Right lobe of liver (tissue), 6 donors: Measurements from ENCODE around the gene STX11. TPM values are rescaled to one million over a fixed set of nuclear protein-coding genes. Genes with fewer than 3 reads are reported as not detected.
A peak's percentile ranks its signal among the peaks of the same experiment; 100 is the strongest.

Experiments used
- ATAC-seq, 4 donors: fragments of 200-7000 bp; cut with Tn5 transposase; one replicate each; pipeline ENCODE4 v1.9.1; 2020; ENCODE audit warnings: mild to moderate bottlenecking in 4 of 4, moderate library complexity in 4 of 4
- DNase-seq, 3 donors: peaks; one replicate each; pipeline ENCODE4 v3.0.0-alpha.2; 2020
- H3K27ac ChIP-seq, 3 donors: fragments of 200-600 bp; one replicate each; pipeline ENCODE4 v1.8.0; 2022
- H3K27me3 ChIP-seq, 2 donors: fragments of 200-600 bp; one replicate each; pipeline ENCODE4 v1.8.0; 2022
- H3K36me3 ChIP-seq, 4 donors: fragments of 200-600 bp; sonication (generic) in 1 of 4; one replicate each; pipeline versions ENCODE4 v1.5.1 to v1.8.0; 2017 to 2022; ENCODE audit warnings: control low read depth in 1 of 4
- H3K4me1 ChIP-seq, 4 donors: fragments of 200-600 bp; sonication (generic) in 1 of 4; one replicate each; pipeline versions ENCODE4 v1.5.1 to v1.8.0; 2017 to 2022; ENCODE audit warnings: control low read depth in 1 of 4
- H3K4me3 ChIP-seq, 3 donors: fragments of 200-600 bp; one replicate each; pipeline ENCODE4 v1.8.0; 2022
- H3K9me3 ChIP-seq, 4 donors: fragments of 200-600 bp; sonication (generic) in 1 of 4; one replicate each; pipeline versions ENCODE4 v1.5.1 to v1.8.0; 2017 to 2022; ENCODE audit warnings: control low read depth in 1 of 4
- POLR2A ChIP-seq: fragments of 450-650 bp; IDR thresholded peaks from one replicate; pipeline ENCODE4 v1.6.1; 2017; ENCODE audit warnings: antibody characterized with exemption, mild to moderate bottlenecking
- WGBS: methylation state at CpG from one replicate; pipeline ENCODE4 v1.1.6; 2018; ENCODE audit warnings: low coverage, low lambda C conversion rate; ENCODE audit not compliant: insufficient coverage; ENCODE audit errors: missing lambda C conversion rate; 5-methylcytosine and 5-hydroxymethylcytosine counted together
- intact Hi-C, 2 donors: fragments of 100-400 bp; cut with DNase I; formaldehyde crosslinking; loops; one replicate each; pipeline versions ENCODE4 v1.11.2 to v1.14.1; 2022
- total RNA-seq, 6 experiments: library from RNA; depleted of rRNA in 2 of 6; stranded (reverse); fragments of >200 nt in 2 of 6; fragmentation: NEBNext Ultra II Directional in 3 of 6; extraction: Animal tissue kit (Norgen Biotek cat#: 25700) in 3 of 6; gene quantifications; one replicate each; pipeline versions ENCODE4 v1.1.0 to v1.2.4, GENCODE V29; 2016 to 2023
- TF ChIP-seq, protein P1 (sequence below), 4 donors: fragments of 200-600 bp in 3 of 4; fragments of 450-650 bp in 1 of 4; IDR thresholded peaks; one replicate each; pipeline versions ENCODE4 v1.5.1 to v1.8.0; 2016 to 2022; ENCODE audit warnings: antibody characterized with exemption in 4 of 4, mild to moderate bottlenecking in 2 of 4
- donor health status: DM: no; HTN: yes; CAD: no.
- donor health status: DM: no; HTN: no; CAD: no.
- donor health status: DM: no; HTN: no; CAD: no.
- donor health status: DM: no; HTN: yes; CAD: no.
- donor health status: DM: no; HTN: yes; CAD: no.

The STX11 gene
- total RNA-seq, 6 experiments from 2014 or later = 0.86 to 7.4 (median 4.1) TPM

DNA sequence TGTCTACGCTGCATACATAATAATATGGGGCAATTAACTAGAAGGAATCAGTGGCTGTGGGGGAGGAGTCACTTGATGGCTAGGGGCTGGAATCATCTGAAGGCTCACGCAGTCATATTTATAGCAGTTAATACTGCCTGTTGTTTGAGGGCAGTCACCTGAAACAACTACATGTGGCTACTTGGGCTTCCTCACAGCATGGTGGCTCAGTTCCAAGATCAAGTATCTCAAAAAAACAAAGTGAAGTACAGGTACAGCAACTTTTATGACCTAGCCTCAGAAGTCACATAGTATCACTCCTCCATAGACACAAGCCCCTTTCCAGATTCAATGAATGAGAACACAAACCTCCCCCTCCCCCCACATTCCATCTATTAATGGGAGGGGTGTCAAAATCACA lies 63.7 kb downstream of the STX11 start:
- H3K27me3 ChIP-seq = no peaks in the 10 kb centered on the region
- no peak for DNase-seq
- TF ChIP-seq, protein P1, sequence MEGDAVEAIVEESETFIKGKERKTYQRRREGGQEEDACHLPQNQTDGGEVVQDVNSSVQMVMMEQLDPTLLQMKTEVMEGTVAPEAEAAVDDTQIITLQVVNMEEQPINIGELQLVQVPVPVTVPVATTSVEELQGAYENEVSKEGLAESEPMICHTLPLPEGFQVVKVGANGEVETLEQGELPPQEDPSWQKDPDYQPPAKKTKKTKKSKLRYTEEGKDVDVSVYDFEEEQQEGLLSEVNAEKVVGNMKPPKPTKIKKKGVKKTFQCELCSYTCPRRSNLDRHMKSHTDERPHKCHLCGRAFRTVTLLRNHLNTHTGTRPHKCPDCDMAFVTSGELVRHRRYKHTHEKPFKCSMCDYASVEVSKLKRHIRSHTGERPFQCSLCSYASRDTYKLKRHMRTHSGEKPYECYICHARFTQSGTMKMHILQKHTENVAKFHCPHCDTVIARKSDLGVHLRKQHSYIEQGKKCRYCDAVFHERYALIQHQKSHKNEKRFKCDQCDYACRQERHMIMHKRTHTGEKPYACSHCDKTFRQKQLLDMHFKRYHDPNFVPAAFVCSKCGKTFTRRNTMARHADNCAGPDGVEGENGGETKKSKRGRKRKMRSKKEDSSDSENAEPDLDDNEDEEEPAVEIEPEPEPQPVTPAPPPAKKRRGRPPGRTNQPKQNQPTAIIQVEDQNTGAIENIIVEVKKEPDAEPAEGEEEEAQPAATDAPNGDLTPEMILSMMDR (IDR thresholded peaks at IDR 0.05) = no peak
- no peak for TF ChIP-seq POLR2A
- intact Hi-C loops = no loop called here
- H3K9me3 ChIP-seq = no peaks in the 10 kb centered on the region
- H3K4me1 ChIP-seq = peaks cover 0 to 14% (median 2%) of the 10 kb centered on the region in 4 donors
- H3K4me3 ChIP-seq = no peak overlapping the region
- no peaks in the 10 kb centered on the region for H3K36me3 ChIP-seq
- no peak for ATAC-seq
- WGBS = 100% methylated on average over 1 of the region's 2 CpGs
- no peak overlapping the region for H3K27ac ChIP-seq

- DNase-seq (peak in 2 of 3 donors; percentile 24 to 58), ATAC-seq (no peak)
- Histone ChIP-seq H3K4me1 (peaks cover 0 to 14% (median 2%) of the 10 kb centered on the region in 4 donors), H3K4me3 (peak overlapping the region in 2 of 3 donors; percentile 61 to 76), H3K9me3 (no peaks in the 10 kb centered on the region), H3K36me3 (no peaks in the 10 kb centered on the region), H3K27me3 (no peaks in the 10 kb centered on the region), H3K27ac (peak overlapping the region; percentile 95 to 99 (median 99))
- intact Hi-C loops = loop anchor here in 1 of 2 donors (5.0 kb wide), 1 partner anchor 108 kb away; no protein-coding TSS in a partner anchor
- 89% methylated on average over 7 of the region's 16 CpGs for WGBS
- TF ChIP-seq, protein P1 (IDR thresholded peaks at IDR 0.05) = no peak
- TF ChIP-seq POLR2A = no peak
These were observed 64.5 kb downstream of the STX11 start for GRCh38 chr6:144214622-144215401.

DNA sequence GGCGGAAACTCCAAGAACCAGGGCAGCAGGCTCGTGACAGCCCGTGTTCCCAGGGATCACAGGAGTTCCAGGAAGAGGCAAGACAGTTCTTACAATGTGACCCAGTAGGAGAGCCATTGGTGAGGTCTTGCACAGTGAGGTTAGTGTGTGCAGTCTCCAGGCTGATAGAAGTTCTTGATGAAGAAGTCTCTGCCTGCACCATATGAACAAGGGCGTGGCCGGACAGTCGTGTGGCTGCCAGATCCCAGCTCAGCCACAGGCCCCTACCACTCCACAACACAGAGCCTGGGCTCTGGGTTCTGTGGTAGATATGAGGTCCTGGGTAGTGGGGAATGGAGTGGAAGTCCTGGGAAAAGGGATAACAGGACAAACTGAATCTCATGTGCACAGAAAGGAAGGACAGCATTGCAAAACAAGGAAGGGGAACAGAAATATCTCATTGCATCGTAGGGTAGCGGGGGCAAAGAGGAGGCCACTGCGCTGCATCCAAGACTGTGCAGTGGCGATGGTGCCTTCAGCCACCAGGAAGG lies 65.2 kb downstream of the STX11 start:
- TF ChIP-seq POLR2A = no peak
- TF ChIP-seq, protein P1 (IDR thresholded peaks at IDR 0.05) = no peak
- WGBS = 0% methylated on average over 5 of the region's 10 CpGs
- ATAC-seq (peak; percentile 2 to 32 (median 16)), DNase-seq (peak in 2 of 3 donors; percentile 29 to 48)
- no peaks in the 10 kb centered on the region for H3K36me3 ChIP-seq
- H3K4me1 ChIP-seq = peaks cover 0 to 14% (median 2%) of the 10 kb centered on the region in 4 donors
- intact Hi-C loops = loop anchor here in 1 of 2 donors (5.0 kb wide), 1 partner anchor 108 kb away; no protein-coding TSS in a partner anchor
- H3K4me3 ChIP-seq = peak overlapping the region; percentile 61 to 76 (median 62)
- no peaks in the 10 kb centered on the region for H3K27me3 ChIP-seq
- peak overlapping the region; percentile 95 to 99 (median 99) for H3K27ac ChIP-seq
- no peaks in the 10 kb centered on the region for H3K9me3 ChIP-seq

- H3K9me3 ChIP-seq = no peaks in the 10 kb centered on the region
- H3K27ac ChIP-seq = peak overlapping the region; percentile 95 to 99 (median 99)
- H3K36me3 ChIP-seq = no peaks in the 10 kb centered on the region
- no peaks in the 10 kb centered on the region for H3K27me3 ChIP-seq
- TF ChIP-seq POLR2A = peak; percentile 37
- TF ChIP-seq, protein P1 (IDR thresholded peaks at IDR 0.05) = peak; percentile 56 to 89 (median 62)
- DNase-seq = peak; percentile 92 to 94 (median 94)
- ATAC-seq = peak; percentile 89 to 94 (median 92)
- under 1% methylated on average over 48 of the region's 61 CpGs for WGBS
- intact Hi-C loops = loop anchor here in 1 of 2 donors (5.0 kb wide), 1 partner anchor 109 kb away; no protein-coding TSS in a partner anchor
- peak overlapping the region; percentile 61 to 76 (median 62) for H3K4me3 ChIP-seq
- H3K4me1 ChIP-seq = peaks cover 0 to 14% (median 2%) of the 10 kb centered on the region in 4 donors
These were observed 65.8 kb downstream of the STX11 start for GRCh38 chr6:144215932-144216667.
